GM21786 (cell line): ENCODE data around the gene FAM117B.
"Not testable (repeated sequence)": the region's sequence is repeated elsewhere in the genome, so short reads cannot be mapped to it uniquely, and the experiment has no call there.

Experiments used
- ATAC-seq: cut with Tn5 transposase; IDR thresholded peaks from one replicate; pipeline ENCODE4 v1.9.1; 2021; ENCODE audit not compliant: unreplicated experiment

Gene FAM117B

DNA sequence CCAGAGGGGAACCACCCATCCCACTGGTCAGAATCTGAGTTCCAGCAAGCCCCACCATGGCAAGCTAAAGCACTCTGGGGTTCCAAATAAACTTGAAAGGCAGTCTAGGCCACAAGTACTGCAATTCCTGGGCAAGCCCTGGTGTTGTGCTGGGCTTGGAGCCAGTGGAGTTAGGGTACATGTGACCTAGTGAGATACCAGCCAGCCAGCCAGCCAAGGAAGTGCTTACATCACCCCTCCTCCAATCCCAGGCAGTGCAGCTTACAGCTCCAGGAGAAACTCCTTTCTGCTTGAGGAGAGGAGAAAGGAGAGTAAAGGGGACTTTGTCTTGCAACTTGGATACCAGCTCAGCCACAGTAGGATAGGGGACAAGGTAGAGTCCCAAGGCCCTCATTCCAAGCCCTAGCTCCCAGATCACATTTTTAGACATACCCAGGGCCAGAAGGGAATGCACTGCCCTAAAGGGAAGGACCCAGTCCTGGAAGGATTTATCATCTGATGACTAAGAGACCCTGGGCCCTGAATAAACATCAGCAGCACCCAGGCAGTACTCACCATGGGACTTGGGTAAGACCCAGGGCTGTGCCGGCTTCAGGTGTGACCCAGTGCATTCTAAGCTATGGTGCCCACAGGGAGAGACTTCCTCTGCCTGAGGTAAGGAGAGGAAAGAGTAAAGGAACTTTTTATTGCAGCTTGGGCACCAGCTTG is 172.8 kb downstream of the FAM117B start:
- ATAC-seq, result not testable (repeated sequence)

DNA sequence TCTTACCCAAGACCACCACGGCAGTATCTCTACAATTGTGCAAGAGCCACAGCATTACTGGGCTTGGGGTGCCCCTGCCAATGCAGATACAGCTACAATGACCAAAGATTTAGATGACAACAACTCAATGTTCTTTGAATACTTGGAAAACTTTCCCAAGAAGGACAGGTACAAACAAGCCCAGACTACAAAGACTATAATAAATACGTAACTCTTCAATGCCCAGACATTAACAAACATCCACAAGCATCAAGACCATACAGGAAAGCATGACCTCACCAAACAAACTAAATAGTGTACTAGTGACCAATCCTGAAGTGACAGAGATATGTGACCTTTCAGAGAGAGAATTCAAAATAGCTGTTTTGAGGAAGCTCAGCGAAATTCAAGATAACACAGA is 174.0 kb downstream of the FAM117B start:
- no peak for ATAC-seq

DNA sequence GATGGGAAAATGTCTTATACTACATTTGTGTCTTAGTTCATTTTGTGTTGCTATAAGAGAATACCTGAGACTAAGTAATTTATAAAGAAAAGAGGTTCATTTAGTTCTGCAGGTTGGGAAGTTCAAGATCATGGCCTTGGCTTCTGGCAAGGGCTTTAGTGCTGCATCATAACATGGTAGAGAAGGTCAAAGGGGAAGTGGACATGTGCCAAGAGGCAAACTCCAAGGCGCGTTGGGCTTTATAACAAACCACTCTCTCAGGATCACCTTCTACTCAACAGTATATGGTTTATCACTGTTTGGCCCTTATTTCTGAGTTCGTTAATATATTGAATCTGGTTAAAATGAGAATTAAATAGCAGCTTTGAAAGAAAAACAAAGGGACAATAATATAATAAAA is 178.6 kb downstream of the FAM117B start:
- ATAC-seq, result no peak

DNA sequence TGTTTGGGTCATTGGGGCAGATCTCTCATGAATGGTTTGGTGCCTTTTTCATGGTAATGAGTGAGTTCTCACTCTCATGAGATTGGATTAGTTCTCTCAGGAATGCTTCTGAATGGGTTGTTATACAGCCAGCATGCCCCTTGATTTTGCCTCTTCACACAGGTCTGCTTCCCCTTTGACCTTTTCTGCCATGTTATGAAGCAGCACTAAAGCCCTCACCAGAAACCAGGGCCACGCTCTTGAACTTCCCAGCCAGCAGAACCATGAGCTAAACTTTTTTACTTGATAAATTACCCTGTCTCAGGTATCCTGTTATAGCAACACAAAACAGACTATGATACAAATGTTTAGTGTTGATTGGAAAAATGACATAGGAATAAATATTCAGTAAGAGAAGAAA is 179.5 kb downstream of the FAM117B start:
- ATAC-seq, result no peak

DNA sequence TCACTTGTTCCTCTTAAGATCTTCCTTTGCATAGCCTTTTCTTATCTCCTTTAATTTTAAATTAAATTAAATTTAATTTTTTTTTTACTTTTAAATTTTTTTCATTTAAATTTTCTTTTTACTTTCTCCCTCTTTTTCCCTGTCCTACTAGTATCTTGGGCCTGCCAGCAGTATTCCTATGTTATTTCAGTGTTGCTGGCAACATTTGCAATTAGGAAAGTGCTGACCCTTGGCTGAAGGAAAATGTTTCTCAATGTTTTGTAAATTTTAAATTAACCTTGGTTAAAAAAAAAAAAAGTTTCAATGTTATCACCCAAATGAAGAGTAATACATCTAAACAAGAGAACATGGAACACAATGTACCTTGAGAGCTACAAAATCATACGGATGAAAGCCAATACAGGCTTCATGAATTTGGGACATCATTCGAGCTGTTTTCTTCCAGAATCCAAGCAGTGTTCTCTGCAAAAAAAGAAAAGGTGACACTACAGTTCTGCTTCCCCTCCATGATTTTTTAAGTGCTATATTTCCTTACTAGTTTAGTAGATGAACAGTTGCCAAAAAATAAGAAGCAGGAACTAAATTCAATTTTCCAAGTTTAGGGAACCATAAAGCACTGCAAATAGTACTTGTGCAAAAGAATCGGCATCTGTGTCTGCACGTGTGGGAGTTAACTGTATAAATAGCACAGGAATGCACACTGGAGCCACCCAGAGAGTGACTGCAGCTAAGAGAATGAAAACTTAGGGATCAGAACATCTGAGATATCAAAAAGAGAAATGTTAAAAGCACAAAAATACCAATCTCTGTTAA is 181.0 kb downstream of the FAM117B start:
- ATAC-seq, result no peak

DNA sequence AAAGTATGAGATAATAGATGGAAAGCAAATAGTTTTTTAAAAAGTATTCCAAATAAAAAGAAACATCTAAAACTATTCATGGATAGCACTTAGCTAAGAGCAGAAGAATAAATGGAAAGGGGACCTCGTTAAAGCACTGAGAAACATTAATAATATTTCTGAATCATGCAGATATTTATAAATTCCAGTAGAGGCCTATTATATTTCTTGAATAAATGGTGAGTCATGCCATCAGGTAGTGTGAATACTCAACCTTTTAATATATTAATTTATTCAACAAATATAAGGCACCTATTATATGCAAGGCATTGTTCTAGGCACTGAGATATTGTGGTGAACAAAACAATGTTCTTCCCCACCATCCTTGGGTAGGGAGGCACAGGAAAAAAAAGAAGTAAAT is 183.0 kb downstream of the FAM117B start:
- no peak for ATAC-seq

DNA sequence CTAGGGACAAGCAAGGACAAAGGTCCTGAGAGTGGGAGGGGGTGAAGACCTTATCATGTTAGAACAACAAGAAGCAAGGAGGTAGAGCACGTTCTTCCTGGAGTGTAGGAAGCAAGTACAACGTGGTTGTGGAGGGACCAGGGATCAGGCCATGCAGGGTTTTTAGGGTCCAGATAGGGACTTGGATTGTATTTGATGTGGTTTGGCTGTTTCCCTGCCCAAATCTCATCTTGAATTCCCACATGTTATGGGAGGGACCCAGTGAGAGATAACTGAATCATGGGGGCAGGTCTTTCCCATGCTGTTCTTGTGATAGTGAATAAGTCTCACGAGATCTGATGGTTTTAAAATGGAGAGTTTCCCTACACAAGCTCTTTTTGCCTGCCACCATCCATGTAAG is 183.6 kb downstream of the FAM117B start:
- no peak for ATAC-seq
